ENCODE measurements around the gene GNAT1. TPM values are rescaled to one million over a fixed set of nuclear protein-coding genes. Genes with fewer than 3 reads are reported as not detected.
A peak's percentile ranks its signal among the peaks of the same experiment; 100 is the strongest.

Gene GNAT1
- total RNA-seq, 2 experiments from 2014 or later, result not detected

GRCh38 chr3:50164984-50165909, 26.2 kb upstream of the GNAT1 start:
- Mint-ChIP-seq H3K36me3 (no peaks in the 10 kb centered on the region), H3K27me3 (no peaks in the 10 kb centered on the region), H3K9me3 (no peaks in the 10 kb centered on the region), H3K4me3 (no peak overlapping the region), H3K4me1 (ENCODE audit: low read depth) (no peaks in the 10 kb centered on the region), H3K27ac (no peak overlapping the region)
- intact Hi-C loops (cut with micrococcal nuclease), result no loop called here
- no peak for DNase-seq
- ChIA-PET POLR2A (no interaction called here), CTCF (interaction anchor here (0.7 kb wide), 1 partner anchor 16 kb away, joined by 3 read pairs; no protein-coding TSS in a partner anchor)

DNA sequence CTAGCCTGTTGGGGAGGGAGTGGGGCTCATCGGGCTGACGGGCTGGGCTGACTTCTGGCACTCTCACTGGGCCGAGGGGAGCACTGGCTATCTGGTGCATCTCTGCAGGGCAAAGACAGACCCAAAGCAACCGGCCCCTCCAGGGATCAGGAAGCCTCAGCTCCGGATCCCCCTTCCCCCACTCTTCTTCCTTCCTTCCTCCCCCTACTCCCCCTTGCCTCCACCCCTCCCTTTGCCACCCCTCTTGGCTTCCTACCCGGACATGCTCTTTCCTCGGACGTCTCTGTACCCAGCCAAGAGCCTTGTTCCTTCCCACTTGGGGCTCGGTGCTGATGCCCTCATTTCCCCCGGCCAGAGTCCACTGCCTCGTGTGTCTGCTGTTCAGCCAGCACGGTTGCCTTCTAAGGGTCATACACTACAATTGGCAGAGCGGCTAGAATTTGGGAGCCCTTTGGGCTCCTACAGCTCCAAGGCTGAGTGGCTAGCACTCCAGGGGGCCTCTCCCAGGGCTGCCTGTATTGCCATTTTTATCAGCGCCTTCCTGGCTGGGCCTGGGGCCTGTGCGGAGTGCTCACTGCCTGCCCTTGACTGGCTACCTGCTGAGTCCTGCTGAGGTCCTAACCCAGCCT, 25.4 kb upstream of the GNAT1 start:
- Mint-ChIP-seq H3K9me3 (no peaks in the 10 kb centered on the region), H3K27ac (no peak overlapping the region), H3K4me1 (ENCODE audit: low read depth) (no peaks in the 10 kb centered on the region), H3K27me3 (no peaks in the 10 kb centered on the region), H3K36me3 (no peaks in the 10 kb centered on the region), H3K4me3 (no peak overlapping the region)
- no peak for DNase-seq
- ChIA-PET POLR2A (no interaction called here), CTCF (no interaction called here)
- intact Hi-C loops (cut with micrococcal nuclease), result no loop called here

GRCh38 chr3:50166620-50167019, 24.8 kb upstream of the GNAT1 start:
- DNase-seq, result no peak
- intact Hi-C loops (cut with micrococcal nuclease), result no loop called here
- Mint-ChIP-seq H3K27me3 (no peaks in the 10 kb centered on the region), H3K4me3 (no peak overlapping the region), H3K27ac (no peak overlapping the region), H3K9me3 (no peaks in the 10 kb centered on the region), H3K4me1 (ENCODE audit: low read depth) (no peaks in the 10 kb centered on the region), H3K36me3 (no peaks in the 10 kb centered on the region)
- ChIA-PET POLR2A (no interaction called here), CTCF (no interaction called here)

DNA sequence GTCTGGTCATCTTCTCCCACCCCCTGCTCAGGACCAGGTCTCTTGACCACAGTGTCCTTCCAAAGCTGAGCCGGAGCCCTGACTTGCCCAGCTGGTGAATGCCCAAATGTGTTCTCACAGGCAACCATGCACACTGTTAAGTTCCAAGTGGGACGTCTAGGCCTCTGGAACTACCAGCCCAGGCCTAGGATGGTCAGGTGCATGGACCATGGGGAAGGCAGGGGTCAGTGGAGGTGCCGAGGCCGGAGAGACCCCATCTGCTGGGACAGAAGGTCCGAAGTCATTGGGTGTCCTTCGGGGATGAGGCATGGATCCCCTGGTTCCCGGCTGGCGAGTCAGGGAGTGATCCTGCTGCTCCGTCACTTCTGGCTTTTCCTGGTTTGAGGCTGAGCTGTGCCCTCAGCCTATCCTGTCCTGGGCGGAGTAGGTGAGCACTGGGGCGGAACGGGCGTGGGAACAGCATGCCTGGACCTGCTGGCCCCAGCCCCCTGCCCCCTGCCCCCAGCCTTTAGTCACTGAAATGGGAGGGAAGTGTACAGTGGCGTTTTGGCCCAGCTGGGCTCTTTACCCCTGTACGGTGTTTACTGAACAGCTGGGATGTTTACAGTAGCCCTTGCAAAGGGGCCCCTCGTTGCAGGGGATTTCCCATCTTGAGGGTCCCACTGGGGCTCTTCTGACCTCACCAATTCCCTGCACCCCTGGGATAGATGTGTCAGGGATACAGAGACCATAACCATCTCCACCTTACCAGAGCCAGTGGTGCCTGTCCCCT, 24.2 kb upstream of the GNAT1 start:
- H3K27ac Mint-ChIP-seq, result no peak overlapping the region
- no peaks in the 10 kb centered on the region for H3K4me1 Mint-ChIP-seq (ENCODE audit: low read depth)
- ChIA-PET CTCF (no interaction called here), POLR2A (no interaction called here)
- no peaks in the 10 kb centered on the region for H3K27me3 Mint-ChIP-seq
- DNase-seq, result no peak
- no peaks in the 10 kb centered on the region for H3K9me3 Mint-ChIP-seq
- H3K36me3 Mint-ChIP-seq, result no peaks in the 10 kb centered on the region
- no peak overlapping the region for H3K4me3 Mint-ChIP-seq
- intact Hi-C loops (cut with micrococcal nuclease), result no loop called here

GRCh38 chr3:50167841-50168209, 23.6 kb upstream of the GNAT1 start:
- Mint-ChIP-seq H3K36me3 (no peaks in the 10 kb centered on the region), H3K27ac (no peak overlapping the region), H3K9me3 (no peaks in the 10 kb centered on the region), H3K4me1 (ENCODE audit: low read depth) (no peaks in the 10 kb centered on the region), H3K27me3 (no peaks in the 10 kb centered on the region), H3K4me3 (no peak overlapping the region)
- ChIA-PET POLR2A (no interaction called here), CTCF (no interaction called here)
- intact Hi-C loops (cut with micrococcal nuclease), result no loop called here
- DNase-seq, result no peak

DNA sequence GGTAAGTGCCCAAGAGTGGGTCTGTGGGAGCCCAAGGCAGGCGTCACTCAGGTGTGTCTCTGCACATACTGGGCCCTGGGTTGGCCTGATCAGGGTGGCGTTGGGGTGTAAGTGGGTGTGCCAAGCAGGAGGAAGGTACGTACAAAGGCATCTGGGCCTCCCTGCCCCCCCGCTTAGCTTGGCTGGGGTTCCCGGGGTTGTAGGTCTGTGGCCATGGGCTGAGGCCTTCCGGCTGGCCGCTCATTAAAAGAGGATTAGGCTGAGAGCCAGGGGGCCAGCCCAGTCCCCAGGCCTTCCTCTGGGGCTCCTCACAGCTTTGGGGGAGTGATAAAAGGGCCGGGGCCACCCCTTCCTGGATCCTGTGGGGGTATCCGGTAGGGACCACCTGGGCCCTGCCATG, 23.0 kb upstream of the GNAT1 start:
- ChIA-PET CTCF (no interaction called here), POLR2A (no interaction called here)
- no peaks in the 10 kb centered on the region for H3K36me3 Mint-ChIP-seq
- H3K27ac Mint-ChIP-seq, result no peak overlapping the region
- no peak overlapping the region for H3K4me3 Mint-ChIP-seq
- H3K4me1 Mint-ChIP-seq (ENCODE audit: low read depth), result no peaks in the 10 kb centered on the region
- DNase-seq, result no peak
- intact Hi-C loops (cut with micrococcal nuclease), result no loop called here
- no peaks in the 10 kb centered on the region for H3K9me3 Mint-ChIP-seq
- H3K27me3 Mint-ChIP-seq, result no peaks in the 10 kb centered on the region

GRCh38 chr3:50168791-50169190, 22.6 kb upstream of the GNAT1 start:
- POLR2A ChIA-PET, result no interaction called here
- CTCF ChIA-PET, result no interaction called here
- H3K4me3 Mint-ChIP-seq, result no peak overlapping the region
- no peaks in the 10 kb centered on the region for H3K36me3 Mint-ChIP-seq
- H3K4me1 Mint-ChIP-seq (ENCODE audit: low read depth), result peaks cover 1% of the 10 kb centered on the region
- no peaks in the 10 kb centered on the region for H3K27me3 Mint-ChIP-seq
- no peaks in the 10 kb centered on the region for H3K9me3 Mint-ChIP-seq
- intact Hi-C loops (cut with micrococcal nuclease), result no loop called here
- DNase-seq, result no peak
- no peak overlapping the region for H3K27ac Mint-ChIP-seq

DNA sequence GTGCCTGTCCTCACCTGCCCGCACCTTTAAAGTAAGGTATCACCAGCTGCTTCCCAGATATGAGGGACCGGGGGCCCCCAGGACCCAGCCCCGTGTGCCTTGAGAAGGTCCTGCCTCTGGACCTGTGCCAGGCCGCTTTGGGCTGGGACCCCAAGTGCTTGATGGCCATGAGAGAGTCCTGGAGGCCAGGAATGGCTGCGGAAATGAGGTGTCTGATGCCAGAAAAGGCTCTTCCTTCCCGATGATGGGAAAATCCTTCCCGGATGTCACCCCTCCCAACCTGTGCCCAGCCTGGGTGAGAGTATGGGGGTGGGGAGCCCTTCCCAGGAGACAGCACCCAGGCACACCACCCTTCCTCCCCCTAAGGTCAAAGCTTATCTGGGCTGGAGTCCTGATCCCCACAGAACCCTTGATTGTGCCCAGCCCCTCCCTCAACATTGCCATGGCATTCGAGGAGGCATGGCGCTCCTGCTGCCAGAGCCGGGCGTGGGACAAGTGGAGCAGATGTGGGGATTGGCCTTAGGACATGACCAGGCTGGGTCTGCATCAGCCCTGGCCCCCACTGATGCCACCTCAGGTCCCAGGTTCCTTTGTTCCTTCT, 22.1 kb upstream of the GNAT1 start:
- intact Hi-C loops (cut with micrococcal nuclease), result no loop called here
- no peak for DNase-seq
- H3K4me1 Mint-ChIP-seq (ENCODE audit: low read depth), result peaks cover 2% of the 10 kb centered on the region
- H3K9me3 Mint-ChIP-seq, result no peaks in the 10 kb centered on the region
- no peak overlapping the region for H3K27ac Mint-ChIP-seq
- H3K27me3 Mint-ChIP-seq, result no peaks in the 10 kb centered on the region
- H3K4me3 Mint-ChIP-seq, result no peak overlapping the region
- POLR2A ChIA-PET, result no interaction called here
- no peaks in the 10 kb centered on the region for H3K36me3 Mint-ChIP-seq
- CTCF ChIA-PET, result no interaction called here

- no peaks in the 10 kb centered on the region for H3K9me3 Mint-ChIP-seq
- H3K36me3 Mint-ChIP-seq, result no peaks in the 10 kb centered on the region
- ChIA-PET CTCF (no interaction called here), POLR2A (no interaction called here)
- no peaks in the 10 kb centered on the region for H3K27me3 Mint-ChIP-seq
- no peak overlapping the region for H3K4me3 Mint-ChIP-seq
- H3K4me1 Mint-ChIP-seq (ENCODE audit: low read depth), result peaks cover 2% of the 10 kb centered on the region
- intact Hi-C loops (cut with micrococcal nuclease), result no loop called here
- DNase-seq, result no peak
- H3K27ac Mint-ChIP-seq, result no peak overlapping the region
These were observed 21.6 kb upstream of the GNAT1 start for GRCh38 chr3:50169858-50170257.

DNA sequence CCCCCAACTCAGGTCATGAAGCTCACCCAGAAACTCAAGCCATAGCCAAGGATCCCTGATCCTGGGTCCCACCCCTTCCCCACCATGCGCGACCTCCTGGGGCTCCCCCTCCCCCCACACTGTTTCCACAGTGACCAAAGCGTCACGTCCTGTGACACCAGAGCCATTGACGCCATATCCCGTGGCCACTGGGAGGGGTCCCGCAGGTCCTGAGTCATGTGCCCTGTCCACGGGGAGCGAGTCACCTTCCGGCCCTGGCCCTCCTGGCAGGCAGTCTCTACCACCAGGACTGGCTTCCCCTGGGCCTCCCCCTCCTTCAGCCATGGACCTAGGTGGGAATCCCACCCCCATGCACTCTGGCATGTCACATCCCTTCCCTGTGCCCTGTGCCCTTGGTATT, 20.7 kb upstream of the GNAT1 start:
- ChIA-PET CTCF (interaction anchor here (1.1 kb wide), 1 partner anchor 21 kb away, joined by 3 read pairs; no protein-coding TSS in a partner anchor), POLR2A (no interaction called here)
- intact Hi-C loops (cut with micrococcal nuclease), result no loop called here
- peaks cover 2% of the 10 kb centered on the region for H3K4me1 Mint-ChIP-seq (ENCODE audit: low read depth)
- H3K36me3 Mint-ChIP-seq, result no peaks in the 10 kb centered on the region
- peak; percentile 20 for DNase-seq
- H3K9me3 Mint-ChIP-seq, result no peaks in the 10 kb centered on the region
- no peaks in the 10 kb centered on the region for H3K27me3 Mint-ChIP-seq
- no peak overlapping the region for H3K27ac Mint-ChIP-seq
- H3K4me3 Mint-ChIP-seq, result no peak overlapping the region

DNA sequence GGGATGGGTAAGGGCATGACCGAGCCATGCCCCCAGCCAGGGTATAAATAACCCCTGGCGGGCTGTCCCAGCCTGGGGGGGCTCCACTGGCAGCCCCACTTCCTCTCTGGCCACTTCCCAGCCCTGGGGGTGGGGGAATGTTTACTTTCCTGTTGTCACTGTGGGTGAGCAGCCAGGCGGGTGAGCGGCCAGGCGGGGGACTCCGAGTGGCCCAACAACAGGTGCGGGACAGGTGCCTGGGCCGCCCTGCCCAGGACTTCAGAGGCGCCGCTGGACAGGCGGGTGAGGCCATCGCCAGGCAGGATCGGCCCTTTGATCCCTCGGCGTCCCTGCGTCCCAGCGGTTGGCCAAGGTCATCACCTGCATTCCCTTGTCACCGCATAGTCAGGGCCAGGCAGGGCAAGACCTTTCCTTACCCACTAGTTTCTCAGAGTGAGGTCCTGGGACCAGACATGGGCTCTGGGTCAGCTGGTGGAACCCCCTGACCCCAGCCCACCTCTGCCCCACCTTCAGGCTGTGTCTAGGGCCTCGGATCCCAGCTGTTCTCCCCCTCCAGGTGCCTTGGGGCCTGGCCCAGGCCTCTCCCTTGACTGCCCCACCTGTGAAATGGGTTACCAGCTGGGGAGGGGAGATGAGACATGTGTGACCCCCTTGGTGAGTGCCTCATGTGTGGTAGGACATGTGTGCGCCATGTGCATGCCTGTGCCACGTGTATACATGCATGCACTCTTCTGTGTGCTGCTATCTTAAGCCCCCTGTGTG, 19.7 kb upstream of the GNAT1 start:
- no peak for DNase-seq
- no peak overlapping the region for H3K27ac Mint-ChIP-seq
- no peaks in the 10 kb centered on the region for H3K27me3 Mint-ChIP-seq
- intact Hi-C loops (cut with micrococcal nuclease), result no loop called here
- no peaks in the 10 kb centered on the region for H3K9me3 Mint-ChIP-seq
- peaks cover 2% of the 10 kb centered on the region for H3K4me1 Mint-ChIP-seq (ENCODE audit: low read depth)
- ChIA-PET CTCF (interaction anchor here (0.9 to 1.1 kb wide), 2 partner anchors 20 to 101 kb away, joined by 3 read pairs; no protein-coding TSS in a partner anchor), POLR2A (no interaction called here)
- H3K36me3 Mint-ChIP-seq, result no peaks in the 10 kb centered on the region
- H3K4me3 Mint-ChIP-seq, result no peak overlapping the region

Measured in activated CD4-positive, alpha-beta memory T cell treated with anti-CD3 and anti-CD28 coated beads for 36 hours (primary cell).